ENCODE measurements around the gene VDAC2.
"Not testable (repeated sequence)": the region's sequence is repeated elsewhere in the genome, so short reads cannot be mapped to it uniquely, and the experiment has no call there.

VDAC2 gene

DNA sequence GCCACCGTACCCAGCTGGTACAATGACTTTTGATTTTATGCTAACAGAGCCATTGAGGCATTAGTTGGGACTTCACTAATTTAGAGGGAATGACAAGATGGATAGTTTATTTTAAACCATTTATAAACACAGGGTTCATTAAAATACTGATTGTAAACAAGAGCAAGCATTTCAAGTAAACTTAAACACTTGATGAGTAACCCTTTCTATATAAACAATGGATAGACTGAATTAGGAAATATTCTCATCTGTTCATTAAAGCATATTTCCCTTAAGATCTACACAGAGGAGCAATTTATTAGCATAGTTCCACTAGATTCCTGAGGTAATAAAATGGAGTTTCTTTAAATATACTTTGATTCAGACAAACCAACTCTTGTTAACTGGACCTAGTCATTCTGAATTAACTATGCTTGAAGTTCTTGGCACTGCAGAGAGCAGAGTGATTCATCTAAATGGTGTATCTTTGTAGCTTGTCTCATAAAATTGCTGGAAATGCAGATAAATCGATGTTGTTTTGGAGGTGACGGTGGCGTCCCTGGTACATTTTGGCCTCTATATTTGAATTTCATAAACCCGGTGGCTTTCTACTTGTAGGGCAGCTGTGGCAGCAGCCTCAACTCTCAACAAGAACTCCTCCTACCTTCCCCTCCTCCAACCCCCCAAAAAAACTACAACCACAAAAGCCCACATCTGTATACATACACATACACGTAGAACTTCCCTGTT is 15.4 kb upstream of the VDAC2 start:
- Histone ChIP-seq H3K4me1 (ENCODE audit: control insufficient read depth in 1 of 2, insufficient read depth in 1 of 2, low read depth in 1 of 2, low read length in 1 of 2) (no peaks in the 10 kb centered on the region), H3K27me3 (no peaks in the 10 kb centered on the region), H3K36me3 (peaks cover 8% of the 10 kb centered on the region), H3K9me3 (no peaks in the 10 kb centered on the region), H3K27ac (no peak overlapping the region), H3K4me3 (ENCODE audit: low read depth in 1 of 2, low read length in 1 of 2) (no peak overlapping the region)
- TF ChIP-seq, protein P1, sequence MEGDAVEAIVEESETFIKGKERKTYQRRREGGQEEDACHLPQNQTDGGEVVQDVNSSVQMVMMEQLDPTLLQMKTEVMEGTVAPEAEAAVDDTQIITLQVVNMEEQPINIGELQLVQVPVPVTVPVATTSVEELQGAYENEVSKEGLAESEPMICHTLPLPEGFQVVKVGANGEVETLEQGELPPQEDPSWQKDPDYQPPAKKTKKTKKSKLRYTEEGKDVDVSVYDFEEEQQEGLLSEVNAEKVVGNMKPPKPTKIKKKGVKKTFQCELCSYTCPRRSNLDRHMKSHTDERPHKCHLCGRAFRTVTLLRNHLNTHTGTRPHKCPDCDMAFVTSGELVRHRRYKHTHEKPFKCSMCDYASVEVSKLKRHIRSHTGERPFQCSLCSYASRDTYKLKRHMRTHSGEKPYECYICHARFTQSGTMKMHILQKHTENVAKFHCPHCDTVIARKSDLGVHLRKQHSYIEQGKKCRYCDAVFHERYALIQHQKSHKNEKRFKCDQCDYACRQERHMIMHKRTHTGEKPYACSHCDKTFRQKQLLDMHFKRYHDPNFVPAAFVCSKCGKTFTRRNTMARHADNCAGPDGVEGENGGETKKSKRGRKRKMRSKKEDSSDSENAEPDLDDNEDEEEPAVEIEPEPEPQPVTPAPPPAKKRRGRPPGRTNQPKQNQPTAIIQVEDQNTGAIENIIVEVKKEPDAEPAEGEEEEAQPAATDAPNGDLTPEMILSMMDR (IDR thresholded peaks at IDR 0.05): no peak

DNA sequence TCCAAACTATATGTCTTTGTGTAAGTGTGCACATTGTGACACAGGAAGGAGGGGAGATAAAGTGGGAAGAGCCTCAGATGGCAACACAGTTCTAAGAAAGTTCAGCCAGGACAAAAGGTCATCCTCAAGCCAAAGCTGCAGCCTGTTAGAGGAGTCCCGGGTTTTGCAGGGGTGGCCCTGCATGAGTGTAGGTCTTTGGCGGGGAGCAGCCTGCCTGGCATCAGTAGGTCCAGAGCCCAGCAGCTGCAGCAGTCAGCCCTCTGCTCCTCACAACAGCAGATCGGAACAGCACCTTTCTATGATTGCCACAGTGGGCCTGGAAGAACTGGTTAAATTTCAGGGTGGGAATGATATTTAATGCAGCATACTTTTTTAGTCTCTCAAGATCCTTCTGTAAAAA is 13.5 kb upstream of the VDAC2 start:
- H3K4me1 ChIP-seq (ENCODE audit: control insufficient read depth in 1 of 2, insufficient read depth in 1 of 2, low read depth in 1 of 2, low read length in 1 of 2): no peaks in the 10 kb centered on the region
- no peak overlapping the region for H3K4me3 ChIP-seq (ENCODE audit: low read depth in 1 of 2, low read length in 1 of 2)
- no peak overlapping the region for H3K27ac ChIP-seq
- TF ChIP-seq, protein P1 (IDR thresholded peaks at IDR 0.05): no peak
- no peaks in the 10 kb centered on the region for H3K27me3 ChIP-seq
- H3K9me3 ChIP-seq: no peaks in the 10 kb centered on the region
- peaks cover 8% of the 10 kb centered on the region for H3K36me3 ChIP-seq

DNA sequence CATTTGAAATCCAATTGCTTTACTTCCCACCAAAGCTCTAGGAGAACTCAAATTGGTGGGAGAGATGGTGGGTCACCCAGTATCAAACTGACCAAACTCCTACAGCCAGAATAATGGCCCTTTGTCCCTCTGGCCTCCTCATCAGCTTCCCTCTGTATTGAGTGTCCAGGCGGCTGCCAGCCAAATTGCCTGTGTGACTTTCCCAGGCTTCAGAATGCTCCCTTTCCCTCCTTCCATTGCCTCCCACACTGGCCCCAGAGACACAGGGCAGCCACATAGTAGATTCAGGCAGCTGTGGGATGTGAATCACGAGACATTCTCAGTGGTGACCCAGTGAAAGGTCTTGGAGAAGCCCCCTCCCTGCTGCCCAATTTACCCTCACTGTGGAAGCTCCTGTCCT is 12.7 kb upstream of the VDAC2 start:
- H3K9me3 ChIP-seq: no peaks in the 10 kb centered on the region
- H3K27ac ChIP-seq: no peak overlapping the region
- H3K4me3 ChIP-seq (ENCODE audit: low read depth in 1 of 2, low read length in 1 of 2): no peak overlapping the region
- peaks cover 4% of the 10 kb centered on the region for H3K36me3 ChIP-seq
- H3K4me1 ChIP-seq (ENCODE audit: control insufficient read depth in 1 of 2, insufficient read depth in 1 of 2, low read depth in 1 of 2, low read length in 1 of 2): no peaks in the 10 kb centered on the region
- TF ChIP-seq, protein P1 (IDR thresholded peaks at IDR 0.05): no peak
- no peaks in the 10 kb centered on the region for H3K27me3 ChIP-seq

DNA sequence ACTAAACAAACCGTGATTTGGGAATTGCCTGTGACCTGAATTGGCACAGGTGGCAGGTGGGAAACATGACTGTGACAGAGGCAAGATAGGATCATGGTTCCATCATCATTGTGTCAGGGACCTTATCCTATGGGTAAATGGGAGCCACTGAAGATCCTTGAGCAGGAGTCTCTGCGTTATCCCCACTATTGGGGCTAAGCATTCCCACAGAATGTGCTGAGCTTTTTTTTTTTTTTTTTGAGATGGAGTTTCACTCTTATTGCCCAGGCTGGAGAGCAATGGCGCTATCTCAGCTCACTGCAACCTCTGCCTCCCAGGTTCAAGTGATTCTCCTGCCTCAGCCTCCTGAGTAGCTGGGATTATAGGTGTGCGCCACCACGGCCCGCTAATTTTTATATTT is 10.6 kb upstream of the VDAC2 start:
- not testable (repeated sequence) for H3K27ac ChIP-seq; H3K27me3 ChIP-seq; H3K9me3 ChIP-seq; H3K36me3 ChIP-seq; H3K4me1 ChIP-seq (ENCODE audit: control insufficient read depth in 1 of 2, insufficient read depth in 1 of 2, low read depth in 1 of 2, low read length in 1 of 2); H3K4me3 ChIP-seq (ENCODE audit: low read depth in 1 of 2, low read length in 1 of 2)

DNA sequence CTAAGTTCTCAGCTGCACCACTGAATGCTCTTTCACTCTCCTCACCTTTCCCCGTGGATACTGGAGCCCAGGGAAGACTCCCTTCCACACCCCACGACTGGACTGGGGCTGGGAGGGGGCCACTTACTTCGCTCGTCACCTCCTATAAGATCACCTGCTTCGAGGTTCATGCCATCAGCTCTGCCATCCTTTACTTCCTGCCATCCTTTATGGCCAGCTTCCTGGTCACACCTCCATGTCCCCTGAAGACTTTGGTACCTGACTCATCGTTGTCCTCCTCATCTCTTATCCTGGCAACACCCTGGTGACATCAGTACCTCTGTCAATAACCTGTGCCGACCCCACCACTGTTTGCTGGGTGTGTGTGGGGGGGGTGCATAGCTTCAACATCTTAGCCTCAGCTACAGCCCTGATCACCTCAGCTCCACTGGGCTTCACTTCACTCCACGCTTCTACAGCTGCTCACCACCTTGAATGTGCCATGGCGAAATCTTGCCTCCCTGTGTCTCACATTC is 8.7 kb upstream of the VDAC2 start:
- no peak overlapping the region for H3K4me3 ChIP-seq (ENCODE audit: low read depth in 1 of 2, low read length in 1 of 2)
- H3K9me3 ChIP-seq: no peaks in the 10 kb centered on the region
- H3K27me3 ChIP-seq: no peaks in the 10 kb centered on the region
- TF ChIP-seq, protein P1 (IDR thresholded peaks at IDR 0.05): no peak
- no peak overlapping the region for H3K27ac ChIP-seq
- H3K36me3 ChIP-seq: no peaks in the 10 kb centered on the region
- H3K4me1 ChIP-seq (ENCODE audit: control insufficient read depth in 1 of 2, insufficient read depth in 1 of 2, low read depth in 1 of 2, low read length in 1 of 2): no peaks in the 10 kb centered on the region

DNA sequence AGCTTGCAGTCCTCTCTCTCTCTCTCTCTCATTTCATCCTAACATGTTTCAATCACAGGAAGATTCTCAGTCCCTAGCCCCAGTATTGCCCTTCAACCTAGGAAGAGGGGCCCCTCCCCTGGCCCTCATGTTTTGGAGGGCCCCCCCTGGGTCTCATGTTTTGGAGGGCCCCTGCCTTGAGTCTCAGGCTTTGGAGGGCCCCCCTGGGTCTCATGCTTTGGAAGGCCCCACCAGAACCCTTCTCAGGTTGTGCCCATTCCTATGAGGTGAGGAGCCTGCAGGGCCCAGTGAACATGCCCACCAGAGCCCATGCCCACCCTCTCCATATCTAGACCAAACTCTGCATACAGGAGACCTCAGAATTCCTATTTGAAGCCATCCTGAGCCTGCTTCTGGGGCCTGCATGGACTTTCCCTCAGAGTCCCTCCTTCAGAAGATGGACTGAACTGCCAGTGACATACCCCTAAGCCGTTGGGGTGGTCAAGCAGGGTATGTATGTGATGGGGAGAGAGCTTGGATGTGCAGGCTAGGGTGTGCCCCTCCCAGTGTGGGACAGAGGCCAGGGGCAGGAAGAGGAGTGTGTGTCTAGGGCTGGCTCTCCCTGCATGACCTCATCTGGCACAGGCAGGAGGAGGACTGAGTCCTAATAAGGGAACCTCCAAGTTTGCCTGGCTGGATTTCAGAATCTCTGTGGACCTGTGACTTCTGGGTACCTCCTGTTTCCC is 8.1 kb upstream of the VDAC2 start:
- H3K27me3 ChIP-seq: no peaks in the 10 kb centered on the region
- H3K27ac ChIP-seq: no peak overlapping the region
- TF ChIP-seq, protein P1 (IDR thresholded peaks at IDR 0.05): no peak

DNA sequence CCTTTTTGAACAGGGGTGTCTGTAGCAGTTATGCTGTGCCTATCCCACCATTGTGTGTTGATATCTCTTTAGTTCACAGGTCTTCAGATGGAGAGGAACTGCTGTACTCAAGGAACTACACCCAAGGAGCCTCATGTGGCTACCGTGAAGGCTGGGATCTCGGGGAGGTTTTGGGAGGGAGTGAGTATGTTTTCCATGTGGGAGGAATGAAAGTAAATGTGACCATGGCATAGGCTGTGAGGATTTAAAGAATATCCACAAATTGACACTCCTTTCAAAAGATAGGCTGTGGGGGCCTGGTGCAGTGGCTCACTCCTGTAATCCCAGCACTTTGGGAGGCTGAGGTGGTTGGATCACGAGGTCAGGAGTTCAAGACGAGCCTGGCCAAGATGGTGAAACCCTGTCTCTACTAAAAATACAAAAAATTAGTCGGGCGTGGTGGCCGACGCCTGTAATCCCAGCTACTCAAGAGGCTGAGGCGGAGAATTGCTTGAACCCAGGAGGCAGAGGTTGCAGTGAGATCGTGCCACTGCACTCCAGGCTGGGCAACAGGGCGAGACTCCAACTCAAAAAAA is 7.5 kb upstream of the VDAC2 start:
- not testable (repeated sequence) for H3K4me3 ChIP-seq (ENCODE audit: low read depth in 1 of 2, low read length in 1 of 2); H3K9me3 ChIP-seq; H3K27ac ChIP-seq; H3K36me3 ChIP-seq; H3K4me1 ChIP-seq (ENCODE audit: control insufficient read depth in 1 of 2, insufficient read depth in 1 of 2, low read depth in 1 of 2, low read length in 1 of 2); H3K27me3 ChIP-seq

More for the DNA sequence above, 8.1 kb upstream of the VDAC2 start:
- Histone ChIP-seq H3K4me3 (ENCODE audit: low read depth in 1 of 2, low read length in 1 of 2) (no peak overlapping the region), H3K4me1 (ENCODE audit: control insufficient read depth in 1 of 2, insufficient read depth in 1 of 2, low read depth in 1 of 2, low read length in 1 of 2) (no peaks in the 10 kb centered on the region), H3K36me3 (no peaks in the 10 kb centered on the region), H3K9me3 (no peaks in the 10 kb centered on the region)
